Measurements from ENCODE around the gene CDH23.

CDH23 gene

DNA sequence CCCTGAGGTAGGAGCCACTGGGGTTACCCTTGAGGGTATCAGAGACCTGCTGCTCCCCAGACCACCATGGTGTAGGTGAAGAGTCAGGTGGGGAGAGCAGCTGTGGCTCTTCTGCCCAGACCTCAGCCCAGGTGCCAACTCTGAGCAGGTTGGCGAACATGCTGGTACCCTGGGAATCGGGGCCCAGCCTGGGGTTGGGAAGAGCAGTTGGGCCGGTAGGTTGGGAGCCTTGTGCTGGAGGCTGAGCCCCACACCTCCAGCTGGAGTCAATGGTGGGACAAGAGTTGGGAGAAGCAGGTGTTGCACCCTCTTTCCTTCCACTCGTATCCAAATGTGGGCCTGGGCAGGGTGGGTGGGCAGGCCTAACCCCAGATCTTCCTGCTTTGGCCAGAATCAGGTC is 114.5 kb downstream of the CDH23 start:
- TF ChIP-seq, protein P1, sequence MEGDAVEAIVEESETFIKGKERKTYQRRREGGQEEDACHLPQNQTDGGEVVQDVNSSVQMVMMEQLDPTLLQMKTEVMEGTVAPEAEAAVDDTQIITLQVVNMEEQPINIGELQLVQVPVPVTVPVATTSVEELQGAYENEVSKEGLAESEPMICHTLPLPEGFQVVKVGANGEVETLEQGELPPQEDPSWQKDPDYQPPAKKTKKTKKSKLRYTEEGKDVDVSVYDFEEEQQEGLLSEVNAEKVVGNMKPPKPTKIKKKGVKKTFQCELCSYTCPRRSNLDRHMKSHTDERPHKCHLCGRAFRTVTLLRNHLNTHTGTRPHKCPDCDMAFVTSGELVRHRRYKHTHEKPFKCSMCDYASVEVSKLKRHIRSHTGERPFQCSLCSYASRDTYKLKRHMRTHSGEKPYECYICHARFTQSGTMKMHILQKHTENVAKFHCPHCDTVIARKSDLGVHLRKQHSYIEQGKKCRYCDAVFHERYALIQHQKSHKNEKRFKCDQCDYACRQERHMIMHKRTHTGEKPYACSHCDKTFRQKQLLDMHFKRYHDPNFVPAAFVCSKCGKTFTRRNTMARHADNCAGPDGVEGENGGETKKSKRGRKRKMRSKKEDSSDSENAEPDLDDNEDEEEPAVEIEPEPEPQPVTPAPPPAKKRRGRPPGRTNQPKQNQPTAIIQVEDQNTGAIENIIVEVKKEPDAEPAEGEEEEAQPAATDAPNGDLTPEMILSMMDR (IDR thresholded peaks at IDR 0.05; ENCODE audit: borderline replicate concordance, insufficient read depth, low read depth, low read length), result no peak
- no peak overlapping the region for H3K4me3 ChIP-seq (ENCODE audit: low read depth, low read length)

DNA sequence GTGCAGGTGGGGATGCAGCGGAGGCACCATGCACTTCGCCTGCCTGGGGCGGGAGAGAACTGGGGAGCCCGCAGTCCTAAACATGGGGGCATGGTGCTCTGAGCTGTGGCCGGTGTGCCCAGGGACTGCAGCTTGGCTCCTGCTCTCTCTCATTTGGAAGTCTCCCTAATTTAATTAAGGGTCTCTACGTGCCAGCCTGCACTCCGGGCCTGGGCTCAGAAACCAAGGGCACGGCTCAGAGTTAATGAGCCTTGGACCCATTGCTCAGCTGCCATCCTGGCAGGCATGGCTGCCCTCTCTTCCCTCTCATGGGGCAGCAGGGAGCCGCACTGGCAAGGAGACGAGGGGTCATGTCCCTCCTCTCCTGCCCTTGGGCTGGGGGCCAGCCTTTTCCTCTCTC is 115.6 kb downstream of the CDH23 start:
- TF ChIP-seq, protein P1 (IDR thresholded peaks at IDR 0.05; ENCODE audit: borderline replicate concordance, insufficient read depth, low read depth, low read length), result no peak
- H3K4me3 ChIP-seq (ENCODE audit: low read depth, low read length), result no peak overlapping the region

DNA sequence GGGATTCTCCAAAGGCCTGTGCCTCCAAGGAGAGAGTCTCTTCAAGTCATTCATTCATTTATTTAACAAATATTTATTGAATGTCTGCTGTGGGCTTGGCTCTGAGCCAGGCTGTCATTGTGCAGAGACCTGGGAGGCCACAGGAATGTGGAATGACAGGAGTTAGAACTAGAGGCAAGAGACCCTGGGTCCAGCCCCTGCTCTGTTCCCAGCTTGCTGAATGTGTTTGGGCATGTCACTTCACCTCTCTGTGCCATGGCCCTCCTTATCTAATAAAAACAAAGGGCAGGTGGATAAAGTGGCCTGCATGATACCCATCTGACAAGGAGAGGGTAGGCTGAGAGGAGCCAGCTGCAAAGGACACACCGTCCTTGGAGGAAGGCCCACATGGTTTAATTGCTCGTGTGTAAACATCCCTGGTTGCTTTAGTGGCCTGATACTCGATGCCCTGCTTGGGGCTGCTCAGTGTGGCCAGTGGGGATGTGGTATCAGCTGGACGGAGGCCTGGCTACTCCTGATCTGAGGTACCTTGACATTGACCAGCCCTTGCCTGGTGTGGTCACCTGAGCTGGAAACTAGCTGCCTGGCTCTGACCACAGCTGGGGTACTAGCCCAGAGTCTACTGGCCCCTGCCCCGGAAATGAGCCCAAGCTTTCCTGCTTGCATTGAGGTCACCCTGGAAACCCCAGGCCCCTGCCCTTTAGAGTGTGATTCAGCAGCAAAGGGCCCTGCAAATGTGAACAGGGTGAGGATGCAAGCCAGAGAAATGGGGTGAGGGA is 116.2 kb downstream of the CDH23 start:
- no peak overlapping the region for H3K4me3 ChIP-seq (ENCODE audit: low read depth, low read length)
- TF ChIP-seq, protein P1 (IDR thresholded peaks at IDR 0.05; ENCODE audit: borderline replicate concordance, insufficient read depth, low read depth, low read length), result no peak

DNA sequence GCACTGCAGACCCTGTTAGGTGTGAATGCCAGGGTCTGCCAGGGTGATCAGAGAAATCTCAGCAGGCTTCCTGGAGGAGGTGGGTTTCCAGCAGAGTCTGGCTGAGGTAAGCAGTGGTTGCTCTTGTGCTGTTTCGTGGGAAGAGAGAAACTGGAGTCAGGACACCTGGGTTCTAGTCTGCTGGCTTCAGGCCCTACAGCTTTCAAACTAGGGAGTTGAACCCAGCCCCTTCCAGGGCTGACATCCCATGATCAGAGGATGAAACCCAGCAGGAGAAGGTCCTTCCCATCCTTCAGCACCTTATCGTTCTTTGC is 116.8 kb downstream of the CDH23 start:
- TF ChIP-seq, protein P1 (IDR thresholded peaks at IDR 0.05; ENCODE audit: borderline replicate concordance, insufficient read depth, low read depth, low read length), result no peak
- H3K4me3 ChIP-seq (ENCODE audit: low read depth, low read length), result no peak overlapping the region

DNA sequence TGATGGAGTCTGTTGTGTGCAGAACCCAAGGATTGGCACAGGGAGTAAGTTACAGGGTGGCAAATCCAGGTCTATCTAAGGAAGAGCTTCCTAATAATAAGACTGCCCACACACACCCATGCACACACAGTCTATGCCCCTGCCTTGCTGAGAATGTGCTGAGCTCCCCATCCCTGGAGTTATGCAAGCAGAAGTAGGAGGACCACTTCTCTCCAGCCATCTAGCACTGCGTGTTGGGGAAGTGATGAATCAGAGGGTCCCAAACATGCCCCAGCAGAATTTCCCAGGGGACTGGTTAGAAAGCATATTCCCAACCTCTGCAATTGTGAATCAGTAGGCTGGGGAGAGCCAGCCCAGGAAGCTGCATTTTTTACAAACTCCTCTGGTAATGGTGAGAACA is 117.2 kb downstream of the CDH23 start:
- H3K4me3 ChIP-seq (ENCODE audit: low read depth, low read length), result no peak overlapping the region
- TF ChIP-seq, protein P1 (IDR thresholded peaks at IDR 0.05; ENCODE audit: borderline replicate concordance, insufficient read depth, low read depth, low read length), result no peak

DNA sequence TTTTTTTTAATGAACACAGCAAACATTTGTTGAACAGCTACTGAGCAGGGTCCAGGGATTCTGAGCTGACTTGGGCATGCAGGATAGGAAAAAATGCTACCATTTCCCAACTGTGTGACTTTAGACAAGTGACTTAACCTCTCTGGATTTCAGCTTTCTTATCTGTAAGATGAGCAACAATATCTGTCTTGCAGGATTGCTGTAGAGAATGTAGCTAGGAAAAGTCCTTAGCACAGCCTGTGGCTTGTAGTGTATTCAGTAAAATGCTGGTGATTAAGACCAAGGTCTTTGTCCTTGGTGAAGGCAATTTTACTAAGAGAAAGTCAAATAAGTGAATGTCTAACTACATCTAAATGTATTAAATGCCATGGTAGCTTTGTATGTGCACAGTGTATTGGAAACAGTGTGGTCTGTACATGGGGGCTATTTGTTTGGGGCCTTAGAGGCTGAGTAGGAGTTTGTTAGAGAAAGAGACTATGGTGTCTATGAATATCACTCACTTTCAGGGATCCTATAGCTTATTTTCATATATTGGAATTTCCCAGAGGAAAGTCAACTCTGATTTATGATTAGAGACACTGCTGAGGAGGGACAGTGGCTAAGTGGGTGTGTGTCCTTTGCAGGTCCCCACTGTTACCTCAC is 118.9 kb downstream of the CDH23 start:
- TF ChIP-seq, protein P1 (IDR thresholded peaks at IDR 0.05; ENCODE audit: borderline replicate concordance, insufficient read depth, low read depth, low read length), result no peak
- no peak overlapping the region for H3K4me3 ChIP-seq (ENCODE audit: low read depth, low read length)

DNA sequence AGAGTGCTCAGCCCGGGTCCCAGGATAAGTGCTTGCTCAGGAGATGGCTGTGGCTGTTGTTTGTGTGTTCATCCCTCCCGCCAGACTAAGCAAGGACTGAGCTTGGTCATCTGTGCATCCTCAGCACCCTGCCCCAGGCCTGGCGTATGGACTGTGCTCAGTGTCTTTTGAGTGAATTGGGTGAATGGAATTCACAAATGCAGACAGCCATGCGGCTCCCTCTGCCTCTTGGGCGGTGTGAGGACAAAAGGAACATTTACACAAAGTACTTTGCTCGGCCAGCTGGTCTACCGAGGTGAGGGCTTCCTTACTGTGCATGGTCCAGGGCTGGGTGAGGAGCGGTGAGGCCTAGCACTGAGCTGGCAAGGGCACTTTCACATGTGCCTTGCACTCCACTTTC is 120.2 kb downstream of the CDH23 start:
- TF ChIP-seq, protein P1 (IDR thresholded peaks at IDR 0.05; ENCODE audit: borderline replicate concordance, insufficient read depth, low read depth, low read length), result no peak
- no peak overlapping the region for H3K4me3 ChIP-seq (ENCODE audit: low read depth, low read length)

All from GM12875 (cell line).